ENCODE measurements around the gene UHMK1. TPM values are rescaled to one million over a fixed set of nuclear protein-coding genes. Genes with fewer than 3 reads are reported as not detected.

UHMK1 gene
- total RNA-seq, 2 experiments from 2014 or later = 44.7 to 45.6 TPM

- Mint-ChIP-seq H3K4me3 (no peak overlapping the region), H3K27ac (no peak overlapping the region), H3K36me3 (ENCODE audit: low read depth) (peaks cover 4% of the 10 kb centered on the region), H3K9me3 (peaks cover 6% of the 10 kb centered on the region), H3K4me1 (ENCODE audit: low read depth) (peaks cover 6% of the 10 kb centered on the region), H3K27me3 (no peaks in the 10 kb centered on the region)
- intact Hi-C loops (cut with micrococcal nuclease) = no loop called here
- CTCF ChIA-PET = interaction anchor here (1.1 kb wide), 1 partner anchor 9 kb away, joined by 3 read pairs; no protein-coding TSS in a partner anchor
- POLR2A ChIA-PET = no interaction called here
- no peak for DNase-seq
- ATAC-seq = no peak
- no peak for TF ChIP-seq CTCF (IDR thresholded peaks at IDR 0.05)
Observed at GRCh38 chr1:162537216-162537615, 39.6 kb downstream of the UHMK1 start.

DNA sequence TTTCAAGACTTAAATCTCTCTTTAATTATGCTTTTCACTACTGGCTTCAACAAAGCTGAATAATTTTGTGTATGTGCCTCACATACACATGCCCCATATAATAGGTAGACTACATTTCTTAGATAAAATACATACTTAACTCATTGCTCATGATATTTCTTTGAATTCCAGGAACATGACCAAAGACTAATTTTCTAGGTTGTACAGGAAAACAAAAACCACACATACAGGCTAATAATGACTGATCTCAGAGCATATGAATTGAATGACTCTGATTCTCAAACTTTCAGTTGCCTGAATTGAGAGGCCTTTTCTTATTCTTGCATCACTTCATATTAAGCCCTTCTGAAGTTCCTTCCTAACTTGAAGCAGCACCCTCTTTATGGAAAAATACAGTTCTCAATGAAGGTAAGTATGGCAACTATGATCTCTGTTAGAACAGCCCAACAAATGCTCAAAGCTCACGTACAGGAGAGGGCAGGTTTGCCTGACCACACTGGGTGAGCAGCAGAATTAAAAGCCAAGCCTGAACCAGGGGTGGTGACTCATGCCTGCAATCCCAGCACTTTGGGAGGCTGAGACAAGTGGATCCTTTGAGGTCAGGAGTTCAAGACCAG lies 41.3 kb downstream of the UHMK1 start:
- Mint-ChIP-seq H3K36me3 (ENCODE audit: low read depth) (peaks cover 4% of the 10 kb centered on the region), H3K27ac (peak overlapping the region; percentile 67), H3K4me3 (no peak overlapping the region), H3K9me3 (peaks cover 15% of the 10 kb centered on the region), H3K27me3 (no peaks in the 10 kb centered on the region), H3K4me1 (ENCODE audit: low read depth) (peaks cover 6% of the 10 kb centered on the region)
- CTCF ChIA-PET = no interaction called here
- POLR2A ChIA-PET = no interaction called here
- ATAC-seq (peak; percentile 72), DNase-seq (peak; percentile 21)
- no peak for TF ChIP-seq CTCF (IDR thresholded peaks at IDR 0.05)
- intact Hi-C loops (cut with micrococcal nuclease) = no loop called here

DNA sequence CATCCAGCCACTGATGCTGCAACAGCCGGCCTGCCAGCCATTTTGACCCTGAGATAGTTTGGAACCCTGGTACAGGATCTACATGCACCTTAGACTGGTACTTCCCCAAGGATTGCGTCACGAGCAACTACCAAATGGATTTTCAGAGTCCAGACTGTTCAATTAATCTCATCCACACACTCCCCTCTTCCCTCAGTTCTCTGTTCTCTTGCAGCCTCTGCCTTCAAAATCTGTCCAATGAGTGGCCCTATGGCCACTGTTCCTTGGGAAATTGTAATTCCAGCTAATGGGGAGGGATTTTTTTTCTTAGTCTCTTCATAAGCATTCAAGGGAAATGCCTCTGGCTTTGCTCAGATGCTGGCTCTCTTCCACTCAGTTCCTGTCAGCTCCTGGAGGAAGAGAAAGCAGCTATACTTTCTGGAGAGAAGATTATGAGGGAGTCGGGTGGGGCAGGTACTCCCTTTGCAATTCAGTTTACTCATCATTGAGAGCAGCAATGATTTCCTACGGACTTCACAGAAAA lies 44.1 kb downstream of the UHMK1 start:
- Mint-ChIP-seq H3K27me3 (no peaks in the 10 kb centered on the region), H3K36me3 (ENCODE audit: low read depth) (peaks cover 7% of the 10 kb centered on the region), H3K9me3 (peaks cover 17% of the 10 kb centered on the region), H3K4me1 (ENCODE audit: low read depth) (peaks cover 6% of the 10 kb centered on the region), H3K27ac (no peak overlapping the region), H3K4me3 (no peak overlapping the region)
- no peak for DNase-seq
- intact Hi-C loops (cut with micrococcal nuclease) = no loop called here
- CTCF ChIA-PET = no interaction called here
- ATAC-seq = no peak
- no peak for TF ChIP-seq CTCF (IDR thresholded peaks at IDR 0.05)
- POLR2A ChIA-PET = no interaction called here

DNA sequence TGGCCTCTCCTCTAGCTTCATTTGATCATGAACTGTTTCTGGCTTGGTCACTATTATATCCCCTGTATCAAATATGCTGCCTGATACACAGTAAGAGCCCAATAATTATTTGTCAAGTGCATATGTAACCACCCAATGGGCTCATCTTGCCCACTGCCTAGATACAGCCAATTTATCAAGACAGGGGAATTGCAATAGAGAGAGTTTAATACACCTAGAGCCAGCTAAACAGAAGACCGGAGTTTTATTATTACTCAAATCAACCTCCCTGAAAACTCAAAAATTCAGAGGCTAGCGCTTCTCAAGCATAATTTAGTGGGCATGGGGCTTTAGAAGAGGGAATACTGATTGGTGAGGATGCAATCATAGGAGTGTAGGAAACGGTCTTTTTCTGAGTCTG lies 45.6 kb downstream of the UHMK1 start:
- DNase-seq (no peak), ATAC-seq (no peak)
- POLR2A ChIA-PET = no interaction called here
- no peak for TF ChIP-seq CTCF (IDR thresholded peaks at IDR 0.05)
- CTCF ChIA-PET = no interaction called here
- Mint-ChIP-seq H3K27ac (no peak overlapping the region), H3K4me3 (no peak overlapping the region), H3K36me3 (ENCODE audit: low read depth) (peaks cover 7% of the 10 kb centered on the region), H3K27me3 (no peaks in the 10 kb centered on the region), H3K9me3 (peaks cover 17% of the 10 kb centered on the region), H3K4me1 (ENCODE audit: low read depth) (peaks cover 6% of the 10 kb centered on the region)
- intact Hi-C loops (cut with micrococcal nuclease) = no loop called here

DNA sequence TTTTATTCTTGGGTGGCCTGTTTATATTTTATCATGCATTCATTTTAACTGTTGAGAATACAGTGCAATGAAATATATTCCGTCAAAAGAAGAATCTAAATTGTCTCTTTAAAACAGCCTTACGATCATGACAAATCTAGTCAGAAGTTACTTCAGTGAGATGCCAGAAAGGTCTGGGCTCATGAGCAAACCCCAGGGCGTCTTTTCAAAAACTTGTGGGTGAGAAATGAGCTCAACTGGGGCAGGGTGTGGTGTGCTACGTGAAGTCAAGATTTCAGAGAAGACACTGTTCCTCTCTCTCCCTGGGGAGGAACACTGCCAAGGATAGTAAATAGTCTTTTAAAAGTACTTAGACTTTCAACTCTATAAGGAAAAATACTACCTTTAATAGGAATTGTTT lies 50.6 kb downstream of the UHMK1 start:
- H3K27ac Mint-ChIP-seq = no peak overlapping the region
- H3K9me3 Mint-ChIP-seq = peaks cover 7% of the 10 kb centered on the region
- DNase-seq = no peak
- H3K4me3 Mint-ChIP-seq = no peak overlapping the region
- no peaks in the 10 kb centered on the region for H3K4me1 Mint-ChIP-seq (ENCODE audit: low read depth)
- ChIA-PET POLR2A (interaction anchor here (0.7 kb wide), 1 partner anchor 190 kb away, joined by 3 read pairs; no protein-coding TSS in a partner anchor), CTCF (no interaction called here)
- H3K27me3 Mint-ChIP-seq = no peaks in the 10 kb centered on the region
- peaks cover 3% of the 10 kb centered on the region for H3K36me3 Mint-ChIP-seq (ENCODE audit: low read depth)
- intact Hi-C loops (cut with micrococcal nuclease) = no loop called here
- peak; percentile 42 for ATAC-seq
- TF ChIP-seq CTCF (IDR thresholded peaks at IDR 0.05) = no peak
